Renal cortical epithelial cell (primary cell): ENCODE measurements around the gene CFAP161. TPM values are rescaled to one million over a fixed set of nuclear protein-coding genes. Genes with fewer than 3 reads are reported as not detected.

Source experiments
- DNase-seq: peaks from one replicate; pipeline ENCODE4 v3.0.0-alpha.2; 2011; ENCODE audit warnings: low read depth
- total RNA-seq: library from RNA; depleted of rRNA; stranded (reverse); fragments of >200 nt; gene quantifications from 2 replicates; pipeline ENCODE4 v1.2.3, GENCODE V29; 2014

Gene CFAP161, protein sequence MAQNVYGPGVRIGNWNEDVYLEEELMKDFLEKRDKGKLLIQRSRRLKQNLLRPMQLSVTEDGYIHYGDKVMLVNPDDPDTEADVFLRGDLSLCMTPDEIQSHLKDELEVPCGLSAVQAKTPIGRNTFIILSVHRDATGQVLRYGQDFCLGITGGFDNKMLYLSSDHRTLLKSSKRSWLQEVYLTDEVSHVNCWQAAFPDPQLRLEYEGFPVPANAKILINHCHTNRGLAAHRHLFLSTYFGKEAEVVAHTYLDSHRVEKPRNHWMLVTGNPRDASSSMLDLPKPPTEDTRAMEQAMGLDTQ
- not detected in 2 replicates for total RNA-seq

DNA sequence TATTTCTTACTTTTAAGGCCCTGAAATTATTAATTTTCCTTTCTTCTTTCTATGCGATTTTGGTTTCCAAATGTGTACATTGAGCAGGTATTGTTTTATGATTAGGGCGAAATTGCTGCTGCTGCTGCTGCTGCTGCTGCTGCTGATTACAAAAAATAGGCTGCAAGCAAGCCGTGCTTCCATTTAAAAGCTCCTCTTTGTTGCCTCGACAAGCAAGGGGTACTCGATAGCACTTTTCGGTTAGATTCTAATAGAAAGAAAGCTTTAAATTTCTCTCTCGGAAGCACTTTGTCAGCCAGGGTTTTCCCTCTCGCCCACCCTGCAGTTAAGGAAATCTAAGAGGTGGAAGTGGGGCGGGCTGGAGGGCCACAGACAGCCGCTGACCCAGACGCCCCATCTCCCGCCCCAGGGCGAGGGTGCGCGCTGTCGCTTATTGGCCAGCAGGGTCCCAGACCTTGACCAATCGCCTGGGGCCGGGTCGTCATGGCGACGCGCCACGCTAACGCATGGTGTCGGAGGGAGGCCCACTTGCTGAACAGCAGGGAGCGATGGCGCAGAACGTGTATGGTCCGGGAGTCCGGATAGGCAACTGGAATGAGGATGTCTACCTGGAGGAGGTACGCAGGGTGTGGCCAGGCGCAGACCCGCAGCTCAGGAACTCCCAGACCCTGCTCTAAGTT is at the start of gene CFAP161:
Gene CFAP161 (plus strand): TSS at position 489 of the 680 bp plus-strand sequence. CDS start 60 bp downstream, at position 549.
- DNase-seq: no peak

DNA sequence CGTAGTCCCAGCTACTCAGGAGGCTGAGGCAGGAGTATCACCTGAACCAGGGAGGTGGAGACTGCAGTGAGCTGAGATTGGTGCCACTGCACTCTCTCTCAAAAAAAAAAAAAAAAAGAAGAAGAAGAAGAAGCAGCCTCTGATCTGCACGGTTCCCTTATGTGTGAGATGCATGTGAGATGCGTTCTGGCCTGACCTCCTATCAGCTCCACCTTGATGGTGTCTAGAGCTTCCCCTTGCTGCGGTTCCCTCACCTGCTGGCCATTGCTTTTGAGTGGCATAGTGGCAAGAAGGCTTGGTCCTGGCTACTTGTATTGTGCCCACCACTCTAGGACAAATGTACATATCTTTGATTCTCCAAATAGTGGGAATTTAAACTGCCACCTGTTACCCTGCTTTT is 49.4 kb upstream of the CFAP161 start:
- DNase-seq: no peak

DNA sequence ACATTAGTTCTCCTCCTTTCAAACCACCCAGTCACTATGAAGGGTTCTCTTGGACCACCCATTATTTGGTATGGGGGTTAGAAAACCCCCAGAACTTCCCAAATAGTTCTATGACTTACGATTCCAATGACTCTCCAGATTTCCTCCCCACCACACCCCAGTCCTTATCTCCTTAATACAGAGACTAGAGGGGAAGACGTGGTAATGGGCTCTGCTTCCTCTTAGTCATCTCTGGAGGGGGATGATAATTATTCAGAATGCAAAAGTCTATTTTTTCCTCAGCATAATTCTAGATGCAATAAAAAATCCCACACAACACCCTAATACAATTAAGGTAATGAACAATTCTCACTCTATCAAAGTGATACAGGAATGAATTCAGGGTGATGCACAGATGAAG is 48.9 kb upstream of the CFAP161 start:
- no peak for DNase-seq

DNA sequence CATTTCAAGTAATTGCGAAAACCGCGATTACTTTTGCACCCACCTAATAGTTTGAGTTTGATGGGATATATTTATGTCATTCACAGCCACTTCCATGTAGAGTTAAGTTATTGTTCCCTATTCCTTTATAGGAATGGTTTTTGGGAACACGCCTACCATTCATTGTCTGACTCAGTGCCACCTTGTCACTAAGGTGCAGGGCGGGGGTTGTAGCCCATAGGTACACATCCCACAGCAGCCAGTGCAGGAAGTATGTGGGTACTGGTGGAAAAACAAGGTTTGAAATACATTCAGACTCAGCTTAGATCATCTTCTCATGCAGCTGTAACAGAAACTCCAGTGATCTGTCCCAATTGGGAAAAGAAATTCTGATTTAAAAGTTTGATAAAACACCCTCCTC is 48.2 kb upstream of the CFAP161 start:
- no peak for DNase-seq

DNA sequence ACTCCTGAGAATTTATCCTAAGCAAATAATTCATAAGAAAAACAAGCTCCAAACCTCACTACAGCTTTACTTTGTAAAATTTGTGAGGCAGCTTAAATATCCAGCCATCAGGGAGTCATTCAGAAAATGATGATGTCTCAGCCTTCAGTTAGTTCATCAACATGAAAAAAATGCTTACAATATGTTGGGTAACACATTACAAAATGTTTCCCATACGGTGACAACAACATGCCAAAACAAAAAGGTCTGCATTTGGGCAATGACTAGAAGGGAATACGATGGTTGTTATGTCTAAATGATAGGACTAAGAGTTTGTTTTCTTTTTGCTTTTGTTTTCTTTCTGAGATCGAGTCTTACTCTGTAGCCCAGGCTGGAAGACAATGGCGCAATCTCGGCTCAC is 47.0 kb upstream of the CFAP161 start:
- DNase-seq: no peak

DNA sequence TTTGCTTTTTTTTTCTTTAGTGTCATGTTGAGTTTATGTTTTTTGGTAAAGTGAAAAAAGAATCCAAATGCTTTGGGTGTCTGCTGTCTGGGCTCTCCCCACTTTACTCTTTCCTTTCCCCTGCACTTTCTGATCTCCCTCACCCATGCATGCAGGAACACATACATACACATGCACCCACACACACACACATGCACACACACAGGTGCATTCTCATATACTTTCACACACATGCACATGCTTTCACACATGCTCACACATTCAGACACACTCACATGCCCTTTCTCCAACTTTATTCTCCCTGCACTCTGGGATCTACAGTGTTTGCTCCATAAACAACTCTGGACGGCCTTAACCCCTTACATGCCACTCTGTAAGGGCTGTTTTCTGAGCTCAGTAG is 46.4 kb upstream of the CFAP161 start:
- DNase-seq: no peak

DNA sequence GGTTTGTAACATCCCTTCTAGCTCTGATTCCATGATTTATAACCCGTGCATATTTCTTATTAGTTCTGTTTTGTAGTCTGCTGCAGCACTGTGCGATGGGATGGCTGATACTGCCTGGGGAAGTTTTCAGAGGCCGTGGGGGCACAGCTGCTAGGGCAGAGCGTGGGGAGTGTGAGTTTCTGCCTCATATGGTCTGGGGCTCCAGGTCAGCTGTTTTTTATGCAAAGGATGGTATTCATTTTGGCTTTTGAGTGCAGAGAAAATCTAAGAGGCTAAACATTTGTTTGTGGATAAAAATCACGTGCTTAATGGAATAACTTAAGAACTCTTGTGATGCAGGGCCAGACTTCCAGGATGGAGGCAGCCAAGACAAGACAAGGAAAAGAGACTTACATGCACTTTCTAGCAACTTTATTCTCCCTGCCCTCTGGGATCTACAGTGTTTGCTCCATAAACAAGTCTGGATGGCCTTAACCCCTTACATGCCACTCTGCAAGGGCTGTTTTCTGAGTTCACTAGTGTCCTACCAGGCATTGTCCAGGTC is 45.5 kb upstream of the CFAP161 start:
- DNase-seq: no peak

DNA sequence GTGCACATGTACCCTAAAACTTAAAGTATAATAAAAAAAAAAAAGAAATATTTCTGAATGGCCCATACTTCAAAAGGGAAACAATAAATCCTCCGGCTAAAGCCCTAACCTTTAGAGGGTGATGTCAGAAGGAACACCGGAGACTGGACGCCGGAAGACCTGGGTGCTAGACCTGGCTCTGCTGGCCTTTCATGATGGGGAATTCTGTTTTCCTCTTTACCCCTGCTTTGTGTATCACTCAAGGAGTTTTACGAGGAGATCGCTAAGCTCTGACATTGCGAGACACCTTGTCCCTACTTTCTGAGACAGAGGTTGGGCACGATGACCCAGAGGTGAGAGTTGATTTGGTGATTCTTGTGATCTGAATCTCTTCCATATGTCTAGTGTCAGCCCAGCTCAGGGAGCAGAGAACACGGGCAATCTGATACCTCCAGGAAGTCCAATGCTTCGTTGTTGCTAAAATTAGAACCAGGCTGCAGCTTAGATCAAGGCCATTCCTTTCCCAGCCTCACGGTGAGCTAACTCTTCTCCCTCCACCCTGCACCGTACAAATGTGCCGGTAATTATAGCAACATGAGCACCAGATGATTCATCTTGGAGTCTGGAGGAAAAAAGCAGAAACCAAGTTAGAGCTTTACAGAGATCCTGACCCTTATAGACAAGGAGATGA is 42.0 kb upstream of the CFAP161 start:
- DNase-seq: peak; percentile 58

DNA sequence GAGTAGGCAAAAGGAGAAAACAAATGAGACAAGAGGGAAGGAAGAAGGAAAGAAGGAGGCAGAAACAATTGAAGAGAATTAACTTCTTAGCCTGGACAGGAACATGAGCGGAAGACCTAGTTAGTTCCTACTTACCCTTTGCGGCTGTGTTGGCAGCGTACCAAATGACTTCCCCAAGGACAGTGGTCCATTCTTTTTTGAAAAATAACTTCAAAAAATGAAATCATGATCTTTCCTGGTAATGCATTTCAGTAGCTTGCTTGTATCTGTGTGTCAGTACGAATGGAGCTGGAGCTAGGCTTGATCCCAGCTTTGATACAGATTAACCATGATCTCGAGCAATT is 41.5 kb upstream of the CFAP161 start:
- no peak for DNase-seq

DNA sequence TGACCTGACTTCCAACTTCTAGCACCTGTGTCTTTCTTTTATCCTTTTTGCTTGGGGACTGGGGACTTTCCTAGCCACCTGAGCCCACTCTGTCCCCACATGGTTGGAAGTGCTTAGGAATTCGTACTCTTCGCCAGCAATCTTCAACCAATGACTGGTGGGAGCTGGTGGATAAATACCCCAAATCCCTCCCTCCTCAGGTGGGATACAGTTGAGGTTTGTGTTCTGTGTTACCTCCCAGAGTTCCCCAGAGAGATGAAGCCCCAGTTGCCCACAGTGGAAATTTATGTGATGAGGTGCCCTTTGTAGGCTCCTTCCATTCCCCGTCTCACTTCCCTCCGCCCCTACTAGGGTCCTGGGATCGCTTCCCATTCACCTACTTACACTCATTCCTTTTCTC is 40.1 kb upstream of the CFAP161 start:
- DNase-seq: no peak

DNA sequence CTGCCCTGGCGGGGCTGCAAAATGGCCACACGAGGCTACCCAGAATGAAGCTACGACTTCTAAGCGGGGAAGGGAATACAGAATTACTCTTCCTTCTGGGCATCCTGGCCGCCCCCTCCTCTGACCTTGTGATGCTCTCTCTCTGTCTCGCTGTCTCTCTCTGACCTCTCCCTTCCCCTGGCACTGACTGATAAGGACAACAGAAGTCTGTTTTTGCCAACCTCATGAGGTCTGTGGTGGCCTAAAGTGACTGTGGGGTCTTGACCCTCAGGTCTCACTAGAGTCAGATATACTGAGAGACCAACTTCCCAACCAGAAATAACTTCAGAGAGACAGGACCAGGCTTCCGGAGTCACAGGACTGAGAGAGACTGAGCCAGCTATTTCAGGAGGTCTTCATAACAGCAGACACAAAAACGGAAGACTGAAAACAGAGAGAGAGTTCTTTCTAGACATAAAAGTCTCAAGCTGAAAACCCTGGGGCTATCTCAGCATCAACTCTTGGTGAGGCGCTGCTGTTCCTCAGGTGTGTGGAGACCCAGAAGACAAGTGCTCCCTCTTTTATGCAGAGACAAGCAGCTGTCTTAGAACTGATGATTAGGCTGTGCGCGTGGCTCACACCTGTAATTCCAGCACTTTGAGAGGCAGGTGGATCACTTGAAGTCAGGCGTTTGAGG is 38.2 kb upstream of the CFAP161 start:
- no peak for DNase-seq

DNA sequence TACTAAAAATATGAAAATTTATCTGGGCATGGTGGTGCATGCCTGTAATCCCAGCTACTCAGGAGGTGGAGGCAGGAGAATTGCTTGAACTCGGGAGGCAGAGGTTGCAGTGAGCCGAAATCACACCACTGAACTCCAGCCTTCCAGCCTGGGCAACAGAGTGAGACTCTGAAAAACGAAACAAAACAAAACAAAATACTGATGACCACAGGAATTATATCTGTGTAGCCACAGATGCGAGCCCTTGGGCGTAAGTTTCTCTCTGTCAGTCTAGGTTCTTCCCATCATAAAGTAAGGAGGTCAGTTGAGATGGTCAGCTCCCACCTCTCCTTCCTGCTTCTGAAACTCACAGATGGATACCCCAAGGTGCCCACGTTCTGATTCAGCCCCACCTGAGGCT is 37.7 kb upstream of the CFAP161 start:
- no peak for DNase-seq

DNA sequence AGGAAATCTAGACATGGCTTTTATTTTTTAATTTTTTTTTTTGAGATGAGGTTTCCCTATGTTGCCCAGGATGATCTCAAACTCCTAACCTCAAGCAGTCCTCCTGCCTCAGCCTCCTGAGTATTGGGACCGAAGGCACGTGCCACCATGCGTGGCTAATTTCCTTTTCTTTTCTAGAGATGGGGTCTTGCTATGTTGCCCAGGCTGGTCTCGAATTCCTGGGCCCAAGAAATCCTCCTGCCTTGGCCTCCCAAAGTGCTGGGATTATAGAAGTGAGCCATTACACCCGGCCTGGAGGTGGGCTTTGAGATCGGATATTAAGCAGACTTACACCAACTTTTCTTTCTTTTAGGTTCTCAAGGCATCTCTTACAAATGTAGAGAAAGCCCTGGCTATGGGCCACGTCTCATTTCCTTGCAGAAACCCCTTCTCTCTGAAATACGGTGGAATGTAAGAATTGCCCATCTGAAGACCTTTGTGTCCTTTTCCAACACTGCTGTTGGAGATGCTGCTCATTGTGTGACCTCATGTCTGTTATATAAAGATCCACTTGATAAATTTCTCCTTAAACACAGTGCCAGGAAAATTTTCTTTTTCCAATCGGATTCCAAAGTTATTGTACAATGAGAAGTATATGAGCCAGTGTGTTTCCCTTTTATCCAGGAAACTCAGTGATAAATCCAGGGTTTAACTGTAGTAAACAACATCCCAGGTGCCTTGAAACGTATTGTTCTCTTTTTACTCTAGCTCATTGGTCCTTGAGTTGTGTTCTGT is 36.8 kb upstream of the CFAP161 start:
- DNase-seq: no peak

DNA sequence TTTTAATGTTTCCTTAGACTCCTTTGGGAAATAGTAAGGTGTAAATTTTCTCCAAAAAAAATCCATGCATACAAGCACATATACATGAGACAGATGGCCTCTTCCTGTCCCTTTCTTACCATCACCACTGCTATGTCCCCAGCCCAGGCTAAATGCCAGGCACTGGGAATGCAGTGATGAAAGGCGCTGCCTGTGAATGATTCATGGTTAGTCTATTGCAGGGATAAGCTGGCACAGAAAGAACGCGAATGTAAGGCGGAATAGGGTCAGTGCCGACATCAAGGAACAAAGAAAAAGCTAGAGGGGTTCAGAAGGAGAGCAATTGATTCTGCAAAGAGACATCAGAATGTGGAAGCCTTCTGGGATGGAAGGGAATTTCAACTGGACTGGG is 36.2 kb upstream of the CFAP161 start:
- DNase-seq: no peak

DNA sequence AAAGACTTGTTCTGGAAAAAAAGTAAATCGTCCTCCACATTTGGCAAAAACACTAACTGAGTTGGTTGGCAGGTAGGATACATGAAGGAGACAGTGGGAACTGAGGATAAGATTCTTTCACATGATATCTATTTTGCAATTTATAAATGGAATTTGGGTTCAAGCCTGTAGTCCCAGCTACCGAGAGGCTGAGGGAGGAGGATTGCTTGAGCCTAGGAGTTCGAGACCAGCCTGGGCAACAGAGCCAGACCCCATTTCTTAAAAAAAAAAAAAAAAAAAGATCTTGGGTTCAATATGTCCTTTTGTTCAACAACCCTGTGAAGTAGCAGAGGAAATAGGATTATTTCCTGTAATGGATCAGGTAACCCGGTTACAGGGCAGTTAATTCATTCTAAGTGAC is 35.7 kb upstream of the CFAP161 start:
- no peak for DNase-seq

DNA sequence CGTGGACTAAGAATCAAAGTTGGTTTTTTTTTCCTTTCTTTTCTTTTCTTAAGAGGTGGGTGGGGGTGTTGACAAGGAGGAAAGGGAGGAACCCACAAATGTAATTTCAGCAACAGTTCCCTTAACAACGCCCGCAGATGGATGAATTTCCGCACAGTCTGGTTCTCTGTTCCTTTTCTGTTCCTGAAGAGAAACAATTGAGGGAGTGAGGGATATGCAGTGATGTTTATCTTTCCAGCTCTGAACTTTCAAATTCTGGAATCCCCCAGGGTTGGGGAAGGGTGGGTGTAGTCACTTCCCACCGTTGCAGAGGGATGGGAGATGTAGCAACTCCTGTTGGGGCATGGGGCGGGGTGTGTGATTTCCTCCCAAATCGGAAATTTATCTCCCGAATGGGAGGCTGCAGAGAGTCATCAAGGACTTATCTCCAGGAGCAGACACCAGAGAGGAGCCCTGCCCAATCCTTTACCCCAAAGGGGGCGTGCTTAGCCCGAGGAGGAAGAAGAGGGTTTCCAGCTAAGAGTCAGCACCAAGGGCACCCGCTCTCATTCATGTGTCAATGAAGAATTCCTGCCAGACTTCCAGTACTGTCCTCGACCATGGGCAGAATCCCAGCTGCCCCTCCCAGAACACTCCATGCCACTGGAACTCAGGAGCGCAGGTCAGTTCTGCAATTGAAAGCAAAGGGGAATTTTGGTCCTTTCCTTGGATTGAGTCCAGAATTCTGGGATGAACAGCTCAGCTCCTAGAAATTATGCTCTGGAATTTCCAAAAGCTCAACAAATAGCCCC is 35.0 kb upstream of the CFAP161 start:
- DNase-seq: no peak

DNA sequence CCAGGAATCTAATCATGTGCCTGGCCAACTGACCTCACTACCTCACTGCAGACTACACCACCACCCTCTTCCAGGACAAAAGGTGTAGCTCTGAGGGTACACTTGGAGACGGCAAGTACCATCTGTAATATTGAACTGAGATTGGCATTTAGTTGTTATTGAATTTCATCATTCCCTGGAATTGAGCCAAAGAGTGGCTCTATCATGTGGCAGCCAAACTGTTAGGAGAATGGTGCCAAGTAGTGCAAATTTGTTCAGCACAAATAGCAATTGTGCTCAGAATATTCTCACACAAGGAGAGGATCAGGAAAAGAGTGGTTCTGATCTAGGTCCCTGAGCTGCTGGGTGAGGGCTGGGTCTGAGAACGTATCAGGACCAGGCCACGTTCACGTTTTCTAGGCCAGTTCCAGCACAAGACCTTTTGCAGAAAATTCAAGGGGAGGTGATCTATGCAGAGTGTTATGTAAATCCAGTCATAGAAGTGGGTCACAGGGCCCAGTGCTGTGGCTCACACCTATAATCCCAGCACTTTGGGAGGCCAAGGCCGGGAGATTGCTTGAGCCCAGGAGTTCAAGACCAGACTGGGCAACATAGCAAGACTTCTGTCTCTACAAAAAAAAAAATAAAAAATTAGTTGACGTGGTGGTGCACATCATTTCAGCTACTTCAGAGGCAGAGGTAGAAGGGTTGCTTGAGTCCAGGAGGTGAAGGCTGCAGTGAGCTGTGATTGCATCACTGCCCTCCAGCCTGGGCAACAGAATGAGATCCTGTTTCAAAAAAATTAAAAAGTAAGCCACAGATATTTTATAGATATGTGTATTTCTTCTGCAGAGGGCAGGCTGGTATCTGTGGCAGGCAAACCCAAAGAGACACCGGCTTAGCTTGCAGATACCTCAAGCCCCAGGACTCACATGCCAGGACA is 31.9 kb upstream of the CFAP161 start:
- DNase-seq: no peak

DNA sequence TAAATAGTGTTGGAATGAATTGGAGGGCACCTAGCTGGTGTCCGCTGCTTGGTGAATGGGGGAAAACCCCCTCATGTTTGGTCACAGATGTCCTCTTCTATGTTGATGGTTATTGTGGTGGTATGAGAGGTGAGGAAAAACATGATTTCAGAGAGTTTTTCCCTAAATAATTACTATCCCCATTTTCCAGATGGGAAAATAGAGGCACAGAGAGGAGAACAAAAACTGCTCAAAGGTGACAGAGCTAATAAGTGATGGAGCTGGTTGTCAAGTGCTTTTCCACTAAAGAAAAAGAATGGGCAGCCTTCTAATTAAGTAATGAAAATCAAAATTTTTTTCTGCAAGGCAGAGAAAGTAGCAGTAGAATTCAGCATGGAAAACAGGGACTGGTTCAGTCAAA is 30.2 kb upstream of the CFAP161 start:
- no peak for DNase-seq

DNA sequence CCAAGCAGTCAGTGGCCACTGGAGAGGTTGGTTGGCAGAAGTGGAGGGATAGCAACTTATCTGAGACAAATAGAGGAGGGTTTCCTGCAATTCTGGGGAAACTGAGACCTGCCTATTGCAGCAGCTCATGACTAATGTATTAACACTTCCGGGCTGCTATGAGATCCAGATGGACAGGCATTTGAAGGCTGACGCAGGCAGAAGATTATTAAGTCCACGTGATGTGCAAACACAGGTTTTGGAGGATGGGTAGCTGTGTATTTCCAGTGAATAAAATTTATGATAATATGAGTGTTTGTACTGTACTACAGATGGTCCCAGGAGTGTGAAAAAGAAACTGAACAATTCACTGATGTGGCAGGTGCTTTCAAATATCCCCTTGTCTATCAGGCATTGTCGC is 28.5 kb upstream of the CFAP161 start:
- DNase-seq: no peak

DNA sequence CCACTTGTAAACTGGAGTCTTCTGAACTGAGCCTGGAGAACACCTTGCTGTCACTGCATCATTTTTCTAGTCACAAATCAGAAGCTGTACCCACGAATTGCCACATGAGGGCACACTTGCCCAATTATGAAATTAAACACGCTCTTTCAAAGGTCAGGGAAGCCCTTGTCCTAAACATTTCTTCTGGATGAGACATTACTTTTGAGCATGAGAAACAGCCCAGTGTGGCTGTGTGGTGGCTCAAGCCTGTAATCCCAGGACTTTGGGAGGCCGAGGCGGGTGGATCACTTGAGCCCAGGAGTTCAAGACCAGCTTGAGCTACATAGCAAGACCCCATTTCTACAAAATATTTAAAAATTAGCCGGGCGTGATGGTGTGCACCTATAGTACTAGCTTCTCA is 27.5 kb upstream of the CFAP161 start:
- DNase-seq: peak; percentile 57
